NCI-H1092 treated with DMSO at 0.1 percent for 48 hours (cell line): ENCODE data around the gene HOXC13.

Experiments
- DNase-seq: peaks from one replicate; lab custom pipeline; 2025; lab: John Stamatoyannopoulos, UW

HOXC13 gene

DNA sequence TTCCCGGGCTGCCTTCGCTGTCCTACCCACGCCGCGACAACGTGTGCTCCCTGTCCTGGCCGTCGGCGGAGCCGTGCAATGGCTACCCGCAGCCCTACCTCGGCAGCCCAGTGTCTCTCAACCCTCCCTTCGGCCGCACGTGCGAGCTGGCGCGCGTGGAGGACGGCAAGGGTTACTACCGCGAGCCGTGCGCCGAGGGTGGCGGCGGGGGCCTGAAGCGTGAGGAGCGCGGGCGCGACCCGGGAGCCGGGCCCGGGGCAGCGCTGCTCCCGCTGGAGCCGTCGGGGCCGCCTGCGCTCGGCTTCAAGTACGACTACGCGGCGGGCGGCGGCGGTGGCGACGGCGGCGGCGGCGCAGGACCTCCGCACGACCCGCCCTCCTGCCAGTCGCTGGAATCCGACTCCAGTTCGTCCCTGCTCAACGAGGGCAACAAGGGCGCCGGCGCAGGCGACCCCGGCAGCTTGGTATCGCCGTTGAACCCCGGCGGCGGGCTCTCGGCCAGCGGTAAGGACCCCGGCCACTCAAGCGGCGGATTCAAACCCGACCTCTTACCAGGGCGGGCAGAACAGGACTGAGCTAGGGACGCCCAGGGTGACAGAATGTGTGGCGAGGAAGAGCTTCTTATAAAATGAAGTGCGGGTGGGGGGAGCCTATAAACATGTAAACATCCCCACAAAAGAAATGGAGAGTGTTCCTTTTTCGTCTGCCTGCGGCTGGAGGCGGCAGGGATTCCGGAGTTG, 16.6 kb downstream of the HOXC13 start:
- no peak for DNase-seq

DNA sequence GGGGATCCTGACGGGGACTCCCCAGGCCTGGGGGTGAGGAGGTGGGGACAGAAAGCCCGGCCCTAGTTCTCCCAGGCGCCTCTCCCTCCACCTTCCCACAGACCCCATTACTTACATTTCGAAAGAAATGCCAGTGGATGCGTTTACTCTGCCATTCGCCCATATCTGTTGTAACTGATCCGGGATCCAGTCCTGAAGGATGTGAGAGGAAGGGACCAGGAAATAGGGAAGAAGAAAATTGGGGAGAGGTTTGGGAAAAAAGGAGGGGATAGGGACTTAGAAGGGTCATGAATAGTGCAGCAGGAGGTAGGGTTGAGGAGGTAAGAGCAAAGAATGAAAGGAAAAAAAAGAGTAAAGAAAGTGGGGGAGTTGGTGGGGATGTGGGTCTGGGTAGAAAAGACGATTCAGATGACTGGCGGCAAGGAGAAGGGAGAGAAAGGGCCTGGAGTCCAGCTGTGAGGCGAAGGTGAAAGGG, 17.2 kb downstream of the HOXC13 start:
- no peak for DNase-seq

DNA sequence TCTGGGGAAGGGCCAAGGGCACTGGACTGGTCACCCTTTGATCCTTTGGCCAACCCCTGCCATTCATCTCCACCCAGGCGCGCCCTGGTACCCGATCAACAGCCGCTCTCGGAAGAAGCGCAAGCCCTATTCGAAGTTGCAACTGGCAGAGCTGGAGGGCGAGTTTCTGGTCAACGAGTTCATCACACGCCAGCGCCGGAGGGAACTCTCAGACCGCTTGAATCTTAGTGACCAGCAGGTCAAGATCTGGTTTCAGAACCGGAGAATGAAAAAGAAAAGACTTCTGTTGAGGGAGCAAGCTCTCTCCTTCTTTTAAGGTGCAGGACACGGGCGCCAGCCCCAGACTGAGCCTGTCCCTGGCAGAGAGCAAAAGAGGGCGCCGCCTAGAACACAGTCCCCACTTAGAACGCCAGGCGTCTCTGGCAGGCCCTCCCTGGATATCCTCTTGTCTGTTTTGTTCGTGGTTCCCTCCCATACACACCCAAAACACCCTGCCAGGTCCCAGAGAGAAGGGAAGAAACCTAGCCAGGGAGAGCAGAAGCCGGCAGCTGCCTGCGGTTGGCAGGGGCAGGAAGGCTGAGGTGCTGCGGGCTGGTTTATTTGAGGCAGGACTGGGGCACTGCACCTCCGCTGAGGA, 17.7 kb downstream of the HOXC13 start:
- DNase-seq: no peak

DNA sequence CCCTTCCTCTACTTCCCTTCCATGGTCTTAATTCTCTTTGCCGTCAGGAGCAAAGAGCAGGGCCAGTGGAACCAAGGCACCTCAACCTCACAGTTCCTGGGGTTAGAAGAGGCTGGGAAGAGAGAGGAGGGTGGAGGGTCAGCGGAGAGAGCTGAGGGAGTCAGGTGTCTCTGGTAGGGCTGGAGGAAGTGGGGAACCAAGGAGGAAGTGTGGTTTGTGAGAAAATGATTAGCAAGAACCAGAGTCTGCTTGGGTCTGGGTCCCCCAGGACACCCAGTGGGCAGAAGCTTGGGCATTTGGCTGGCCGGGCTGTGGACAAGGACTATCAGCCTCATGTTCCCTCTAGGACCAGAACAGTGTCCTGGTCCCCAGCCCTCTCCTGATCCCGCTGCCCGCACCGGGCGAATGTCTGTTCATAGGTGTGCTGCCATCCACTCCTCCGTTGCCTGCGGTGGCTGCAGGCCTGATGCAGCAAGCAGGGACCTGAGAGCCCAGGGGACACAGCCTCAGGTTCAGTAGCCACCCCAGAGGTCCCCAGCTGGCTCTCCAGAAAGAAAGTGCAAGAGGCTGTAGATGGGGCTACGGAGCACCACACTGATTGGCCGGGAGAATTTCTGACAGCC, 18.4 kb downstream of the HOXC13 start:
- DNase-seq: no peak

DNA sequence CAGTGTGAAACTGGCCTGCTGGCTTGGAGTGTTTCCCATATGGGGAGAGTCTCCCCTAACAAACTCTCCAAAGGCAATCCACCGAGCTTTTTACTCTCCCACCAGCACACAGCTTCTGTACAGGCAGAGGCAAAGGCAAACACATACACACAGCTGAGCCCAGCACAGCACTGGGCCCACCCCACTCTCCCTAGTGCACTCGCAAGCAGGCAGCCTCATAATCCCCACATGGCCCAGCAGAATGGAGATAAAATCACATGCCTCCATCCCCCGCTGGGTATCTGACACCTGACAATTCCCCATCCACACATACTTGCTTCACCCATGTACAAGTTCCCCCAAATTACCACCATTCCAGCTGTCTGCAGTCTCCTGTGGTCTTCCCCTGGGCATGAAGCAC, 19.5 kb downstream of the HOXC13 start:
- no peak for DNase-seq

DNA sequence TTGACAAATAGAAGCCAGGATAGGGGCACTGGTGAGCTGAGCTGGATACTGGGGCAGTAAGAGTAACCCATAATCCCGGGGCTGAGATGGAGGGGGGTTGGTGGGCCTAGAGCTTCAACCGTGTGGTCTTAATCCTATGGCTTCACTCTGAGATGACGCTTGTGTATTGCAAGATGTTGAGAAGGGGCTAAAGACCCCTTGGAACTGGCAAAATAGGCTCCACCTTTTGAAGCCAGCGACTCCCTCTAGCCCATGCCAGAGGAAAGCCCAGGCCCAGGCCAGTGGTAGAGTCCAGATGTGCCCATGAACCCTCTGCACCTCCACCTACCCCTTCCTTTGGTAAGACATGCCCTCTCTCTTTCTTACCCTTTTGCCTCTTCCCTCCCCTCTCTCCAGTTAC, 20.7 kb downstream of the HOXC13 start:
- DNase-seq: no peak

DNA sequence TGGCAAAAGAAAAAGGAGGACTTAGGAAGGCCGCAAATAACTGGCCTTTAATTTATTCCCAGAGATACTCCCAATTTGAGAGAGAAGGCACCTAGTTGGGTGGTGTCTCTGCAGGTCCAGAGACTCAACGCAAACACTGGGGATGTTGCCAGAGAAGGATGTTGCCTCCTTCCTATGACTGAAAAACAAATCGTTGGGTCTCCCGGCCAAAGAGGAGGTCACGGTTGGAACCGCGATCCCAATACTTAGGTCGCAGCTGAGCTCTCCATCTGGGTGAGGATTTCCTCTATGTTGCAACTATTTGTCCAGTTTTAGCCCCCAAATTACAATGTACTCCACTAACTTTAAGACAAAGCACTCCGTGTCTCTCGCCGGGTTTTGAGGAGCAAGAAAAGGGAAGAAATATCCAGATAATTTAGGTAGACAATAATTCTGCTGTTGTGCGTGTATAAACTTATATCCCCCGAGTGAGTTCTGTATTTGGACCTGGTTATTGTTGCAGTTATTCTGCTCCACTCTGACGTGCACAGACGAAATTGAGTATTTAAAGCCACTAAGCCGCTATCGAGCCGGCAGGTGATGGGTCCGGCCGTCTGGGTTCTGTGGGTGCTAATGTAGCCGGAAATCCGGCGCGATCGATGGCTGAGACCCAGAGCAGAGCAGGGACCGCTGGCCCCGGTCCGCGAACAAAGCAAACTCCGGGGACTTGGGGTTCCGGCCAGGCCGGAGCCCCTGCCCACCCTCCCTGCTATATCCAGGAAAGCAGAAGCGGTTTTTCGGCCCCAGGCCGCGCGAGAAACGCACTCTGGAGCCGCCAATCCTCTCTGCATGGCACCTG, 21.8 kb downstream of the HOXC13 start:
- DNase-seq: no peak

DNA sequence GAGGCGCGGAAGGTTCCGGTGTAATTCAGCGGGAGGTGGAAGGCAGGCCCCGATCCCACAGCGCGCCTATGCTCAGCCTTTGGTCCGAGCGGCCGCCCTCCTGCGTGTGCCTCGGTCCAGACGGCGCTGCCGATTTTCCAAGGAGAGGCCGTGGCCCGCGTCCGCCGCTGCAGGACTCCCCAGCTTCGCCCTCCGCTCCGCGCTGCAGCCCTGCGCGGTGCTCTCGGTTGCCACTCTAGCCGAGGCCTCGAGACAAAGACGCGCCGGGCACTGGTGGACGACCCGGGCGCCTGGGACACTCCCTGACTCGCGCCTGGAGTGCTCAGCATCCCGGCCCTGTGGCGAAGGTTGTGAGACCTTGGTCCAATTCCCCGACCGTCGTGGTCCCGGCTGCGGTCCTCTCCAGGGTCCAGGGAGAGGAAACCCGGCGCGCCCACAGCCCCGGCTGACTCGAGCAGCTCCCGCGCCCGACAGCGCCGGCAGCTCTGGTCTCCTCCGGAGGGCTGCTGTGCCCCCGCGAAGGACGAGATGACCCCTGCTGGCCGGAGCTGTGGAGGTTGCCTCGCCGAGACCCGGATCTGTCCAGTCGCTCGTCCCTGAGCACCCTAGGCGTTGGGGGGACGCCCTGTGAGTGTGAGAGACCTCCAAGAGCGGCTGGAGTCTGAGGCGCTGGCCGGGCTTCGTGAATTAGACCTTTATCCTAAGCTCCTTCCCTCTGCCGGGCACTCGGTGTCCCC, 22.6 kb downstream of the HOXC13 start:
- no peak for DNase-seq

DNA sequence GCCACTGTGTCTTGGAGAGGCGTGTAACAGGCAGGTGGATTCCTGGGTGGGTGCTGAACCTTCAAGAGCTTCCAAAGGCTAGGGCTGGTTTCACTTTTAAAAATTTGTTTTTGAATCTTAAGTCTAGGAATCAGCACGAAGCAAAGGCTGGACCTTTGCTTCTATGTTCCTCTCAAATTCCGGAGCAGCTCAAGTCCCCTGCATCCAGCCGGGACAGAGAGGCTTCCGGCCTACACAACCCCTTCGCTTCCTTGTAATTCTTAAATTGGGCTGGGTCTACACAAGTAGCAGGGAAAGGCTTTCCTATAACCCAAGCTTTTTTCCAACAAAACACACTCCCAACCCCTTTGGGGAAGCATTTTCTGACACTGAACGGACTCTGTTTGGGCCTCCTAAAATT, 24.4 kb downstream of the HOXC13 start:
- no peak for DNase-seq

DNA sequence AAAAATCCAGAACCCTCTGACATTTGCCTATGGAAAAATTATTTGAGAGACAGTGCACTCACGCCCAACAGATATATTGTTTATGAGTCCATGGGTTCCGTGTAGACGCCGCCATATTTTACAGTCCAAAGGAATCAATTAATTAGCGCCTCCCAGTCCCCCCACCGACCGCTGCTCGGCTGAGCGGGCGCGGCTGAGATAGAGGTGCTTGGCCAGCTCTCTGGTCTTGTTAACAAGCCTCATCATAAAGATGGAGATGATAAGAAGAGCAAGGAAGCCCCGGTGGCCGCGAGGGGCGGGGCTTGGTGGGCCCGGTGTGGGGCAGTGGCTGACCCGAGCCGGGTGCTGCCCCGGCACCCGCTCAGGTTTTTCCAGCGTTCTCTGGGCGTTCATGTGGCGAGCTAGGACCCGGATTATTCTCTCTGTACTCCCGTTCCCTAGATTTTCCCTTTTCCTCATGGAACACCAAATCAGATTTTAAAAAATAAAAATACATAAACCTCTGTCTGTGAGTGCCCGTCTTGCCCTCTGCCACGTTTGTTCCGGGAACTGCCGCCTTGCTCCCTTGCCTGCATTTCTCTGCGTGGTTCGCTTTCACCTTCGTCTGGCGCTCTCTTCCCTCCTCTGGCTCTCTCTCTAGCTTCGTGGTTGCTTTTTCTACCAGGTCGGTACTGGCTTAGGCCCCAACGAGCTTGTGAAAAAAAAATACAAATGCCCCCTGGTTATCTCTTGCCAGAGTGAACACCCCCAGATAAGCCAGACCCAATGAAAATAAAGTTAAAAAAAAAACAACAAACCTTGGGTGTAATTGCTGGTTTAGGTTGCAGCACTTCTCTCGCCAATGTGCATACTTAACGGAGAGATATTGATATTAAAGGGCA, 25.0 kb downstream of the HOXC13 start:
- no peak for DNase-seq

DNA sequence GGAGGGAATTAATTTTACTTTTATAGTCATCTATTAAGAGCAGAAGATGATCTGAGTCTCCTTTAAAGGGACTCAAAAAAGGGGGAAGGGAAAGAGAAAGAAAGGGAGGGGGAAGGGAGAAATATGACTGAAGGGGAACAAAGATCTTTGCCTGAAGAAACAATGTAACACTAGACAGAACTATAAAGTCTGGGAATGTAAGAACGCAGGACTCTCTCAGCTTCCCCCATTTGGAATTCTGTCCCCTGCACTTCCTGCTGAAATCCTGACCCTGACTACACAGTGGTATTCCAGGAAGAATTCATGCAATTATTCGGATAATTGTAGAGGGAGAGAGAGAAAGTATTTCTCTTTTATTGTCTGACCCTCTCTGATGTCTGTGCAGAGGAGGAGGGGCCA, 25.7 kb downstream of the HOXC13 start:
- DNase-seq: no peak

DNA sequence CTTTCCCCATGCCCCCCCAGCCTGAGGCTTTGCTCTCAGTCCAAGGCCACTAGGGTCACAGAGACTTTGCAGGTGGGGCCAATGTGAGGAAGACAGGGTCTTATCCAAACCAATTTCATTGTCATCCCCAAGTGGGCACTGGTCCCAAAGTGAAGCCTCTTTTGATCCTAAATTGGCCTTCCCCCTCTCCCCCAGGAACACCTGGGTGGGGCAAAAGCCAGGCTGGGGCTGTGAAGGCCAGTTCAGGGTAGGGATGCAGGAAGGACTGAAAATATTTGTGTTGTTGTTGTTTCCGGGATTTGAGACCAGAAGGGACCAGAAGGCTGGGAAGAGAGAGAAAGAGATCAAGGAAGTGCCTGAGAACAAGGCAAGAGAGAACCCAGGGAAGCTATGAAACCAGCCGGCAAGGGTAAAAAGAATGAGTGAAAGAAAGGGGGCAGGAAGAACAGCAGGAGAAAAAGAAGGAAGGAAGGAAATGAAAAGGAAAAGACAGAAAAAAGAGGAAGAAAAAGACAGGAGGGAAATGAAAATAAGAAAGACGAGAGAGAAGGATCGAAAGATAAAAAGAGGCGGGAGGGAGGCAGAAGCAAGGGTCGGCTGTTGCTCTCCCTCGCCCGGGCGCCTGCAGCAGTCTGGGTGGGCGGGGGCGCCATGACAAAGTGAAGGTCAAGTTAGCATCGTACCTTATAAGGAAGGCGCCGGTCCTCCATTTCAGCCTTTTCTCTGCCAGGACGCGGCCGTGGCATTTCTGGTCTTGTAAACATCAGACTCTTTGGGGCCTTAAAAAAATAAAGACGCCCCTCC, 26.9 kb downstream of the HOXC13 start:
- DNase-seq: no peak

DNA sequence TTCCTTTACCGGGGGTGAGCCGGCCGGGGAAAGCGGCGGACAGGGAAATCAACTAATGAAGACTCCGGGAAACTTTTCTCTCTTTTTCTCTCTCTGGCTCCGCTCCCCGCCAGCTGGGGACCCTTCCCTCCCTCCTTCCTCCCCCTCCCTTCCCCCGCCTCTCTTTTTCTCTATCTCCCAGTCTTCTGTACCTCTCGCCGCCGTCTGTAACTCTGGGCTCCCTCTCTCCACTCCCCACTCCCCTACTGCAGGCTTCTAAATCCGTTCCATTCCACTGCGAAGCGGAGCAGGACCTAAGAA, 27.4 kb downstream of the HOXC13 start:
- no peak for DNase-seq

DNA sequence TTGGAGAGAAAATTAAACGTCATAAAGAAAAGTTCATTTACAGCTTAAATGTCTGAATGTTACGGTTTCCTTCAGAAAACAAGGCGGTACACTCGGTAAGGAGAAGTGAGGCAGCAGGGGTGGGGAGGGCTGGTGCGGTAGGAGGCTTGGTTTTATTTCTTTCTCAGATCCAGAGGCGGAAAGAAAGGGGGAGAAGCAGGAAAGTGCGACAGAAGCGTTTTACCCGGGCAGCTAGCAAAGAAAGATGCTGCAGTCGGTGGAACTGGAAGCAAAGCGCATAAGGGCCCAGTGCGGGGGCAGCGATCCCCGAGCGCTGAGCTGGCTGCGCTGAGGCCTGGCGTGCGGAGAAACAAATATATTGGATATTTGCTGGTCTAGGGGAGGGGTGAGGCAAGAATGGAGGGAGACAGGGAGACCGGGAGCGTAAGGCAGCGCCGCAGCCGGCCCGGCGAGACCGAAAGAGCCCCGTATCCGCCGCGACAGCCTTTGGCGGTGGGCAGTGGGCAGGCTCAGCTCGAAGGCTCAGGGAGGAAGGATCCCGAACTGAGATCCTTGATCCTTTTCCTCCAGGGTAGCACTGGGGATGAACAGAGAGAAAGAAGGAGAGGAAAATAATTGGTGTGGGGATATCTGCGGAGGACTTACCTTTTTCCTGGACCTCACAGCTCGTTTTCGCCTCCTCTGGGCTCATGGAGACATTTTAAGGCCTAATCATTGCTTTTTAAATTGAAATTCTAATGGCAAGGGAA, 27.9 kb downstream of the HOXC13 start:
- no peak for DNase-seq

DNA sequence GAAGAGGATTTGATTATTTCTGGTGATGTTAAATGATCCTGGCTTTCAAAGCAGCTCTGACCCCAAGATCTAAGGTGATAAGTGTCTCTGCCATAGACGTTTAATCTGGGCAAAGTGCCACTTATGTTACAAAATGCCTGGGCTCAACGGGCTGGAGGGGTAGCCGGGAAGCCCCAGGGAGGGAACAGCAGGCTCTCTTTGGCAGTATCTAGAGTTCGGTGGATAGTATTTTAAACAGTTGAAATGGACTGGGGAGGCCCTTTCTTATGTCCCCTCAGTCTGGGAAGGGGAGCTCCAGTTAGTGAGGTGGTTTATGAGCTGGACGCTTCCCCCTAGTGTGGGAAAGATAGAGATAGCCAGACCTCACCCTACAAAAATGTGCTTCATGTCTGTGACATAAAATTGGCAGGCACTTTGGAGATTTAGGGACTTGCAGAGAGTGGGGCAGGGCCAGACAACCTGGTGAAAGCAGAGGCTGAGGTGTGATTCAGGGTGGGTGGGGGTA, 28.8 kb downstream of the HOXC13 start:
- no peak for DNase-seq

DNA sequence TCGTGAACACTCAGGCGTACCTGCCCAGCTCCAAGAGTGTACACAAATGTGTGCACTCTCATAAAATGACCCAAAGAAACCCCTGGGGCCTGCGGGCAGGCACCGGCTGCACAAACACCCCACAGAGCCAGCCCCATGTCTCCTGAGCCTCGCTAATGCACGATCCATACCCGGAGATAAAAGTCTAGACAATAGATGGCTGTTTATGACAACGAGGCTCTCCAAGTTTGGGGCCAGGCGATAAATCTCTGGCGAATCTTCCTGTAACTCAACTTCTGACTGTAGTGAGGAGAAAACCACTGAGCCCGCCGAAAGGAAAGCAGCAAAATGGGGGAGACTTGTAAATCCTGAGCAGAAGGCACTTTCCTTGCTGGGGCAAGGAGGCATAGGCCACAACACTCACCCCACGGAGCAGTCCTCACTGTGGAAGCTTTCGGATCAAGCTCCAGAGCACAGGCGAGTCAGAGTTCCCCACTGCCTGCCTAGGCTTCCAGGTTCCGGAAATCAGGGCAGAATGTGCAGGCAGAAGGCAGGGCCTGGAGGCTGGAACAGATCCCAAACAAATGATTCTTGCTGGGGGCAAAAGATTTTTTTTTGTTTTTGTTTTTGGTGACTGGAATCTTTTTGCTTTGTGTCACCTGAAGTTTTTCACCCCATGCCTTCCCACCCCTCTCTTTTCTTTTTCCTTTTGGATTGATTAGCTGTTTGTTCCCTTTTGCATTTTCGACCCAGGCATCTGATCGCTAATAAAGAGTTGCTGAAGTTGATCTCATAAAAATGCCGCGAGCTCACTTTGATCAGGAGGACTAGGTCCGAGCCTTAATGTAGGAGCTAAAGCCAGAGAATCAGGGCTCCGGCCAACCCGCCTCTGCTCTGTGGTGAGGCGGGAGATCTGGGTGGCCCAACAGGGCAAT, 29.8 kb downstream of the HOXC13 start:
- no peak for DNase-seq

DNA sequence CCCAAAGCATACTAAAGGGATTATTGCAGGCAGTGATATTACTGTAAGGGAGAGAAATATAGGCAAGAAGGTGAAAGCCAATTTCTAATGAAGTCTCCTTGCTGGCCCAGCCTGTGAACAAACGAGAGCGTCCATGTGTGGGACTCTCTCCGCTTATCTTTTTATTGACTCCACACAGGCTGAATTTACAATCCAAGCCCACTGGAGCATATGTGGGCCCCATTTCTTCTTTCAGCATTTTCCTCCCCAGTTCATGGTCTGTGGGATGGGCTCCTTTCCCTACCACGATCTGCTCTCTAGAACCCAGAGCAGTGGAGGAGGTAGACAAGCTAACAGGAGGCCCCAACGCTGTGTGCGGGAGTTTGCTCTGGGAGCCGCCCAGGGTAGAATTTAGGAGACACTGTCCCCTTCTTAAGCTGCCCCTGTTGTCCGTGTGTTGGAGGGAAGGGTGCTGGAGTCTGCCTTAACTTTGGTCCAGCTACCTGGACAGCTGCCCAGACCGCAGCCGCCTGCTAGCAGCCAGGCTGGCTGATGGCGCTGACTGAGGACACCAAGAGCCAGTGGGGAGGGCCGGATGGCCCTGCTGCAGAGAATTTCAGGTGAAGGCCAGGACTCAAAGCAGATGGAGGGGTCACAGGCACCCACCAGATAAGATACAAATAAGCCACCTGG, 31.1 kb downstream of the HOXC13 start:
- no peak for DNase-seq

DNA sequence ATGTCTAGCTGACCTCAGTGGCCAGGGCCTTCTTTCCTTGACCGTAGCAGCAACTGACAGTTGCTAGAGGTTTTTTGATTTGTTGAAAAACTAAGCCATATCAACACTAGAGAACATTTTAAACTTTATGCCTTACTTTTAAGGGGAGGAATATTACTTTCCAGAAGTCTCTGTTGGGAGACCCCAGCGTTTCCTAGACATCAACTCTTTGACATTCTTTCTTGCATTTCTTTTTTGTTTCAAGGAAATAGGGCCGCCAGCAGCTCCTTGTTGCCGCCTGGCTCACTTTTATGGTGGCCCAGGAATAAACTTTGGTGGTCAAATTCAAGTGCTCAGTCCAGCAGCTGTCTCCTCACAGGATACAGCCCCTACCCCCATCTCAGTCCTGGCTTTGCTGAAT, 31.8 kb downstream of the HOXC13 start:
- no peak for DNase-seq
